ENCODE results near the gene CASZ1. TPM values are rescaled to one million over a fixed set of nuclear protein-coding genes. Genes with fewer than 3 reads are reported as not detected.

CASZ1 gene
- total RNA-seq, 1 donor from 2014 or later: 3.4 TPM

- no peaks in the 10 kb centered on the region for H3K9me3 Mint-ChIP-seq
- H3K27me3 Mint-ChIP-seq (ENCODE audit: insufficient read depth, low read depth): peaks cover 22% of the 10 kb centered on the region
- H3K36me3 Mint-ChIP-seq: no peaks in the 10 kb centered on the region
Observed at GRCh38 chr1:10806966-10807365, 10.5 kb upstream of the CASZ1 start.

GRCh38 chr1:10803971-10804820 lies 7.8 kb upstream of the CASZ1 start:
- no peak overlapping the region for H3K4me3 ChIP-seq
- no peaks in the 10 kb centered on the region for H3K9me3 Mint-ChIP-seq

More at GRCh38 chr1:10806966-10807365, 10.5 kb upstream of the CASZ1 start:
- no peak overlapping the region for H2AFZ ChIP-seq (replicated peaks)
- H3K79me2 ChIP-seq (ENCODE audit: low read depth): no peaks in the 10 kb centered on the region
- no peak overlapping the region for H3K27ac ChIP-seq
- H3K4me1 ChIP-seq: peaks cover 7% of the 10 kb centered on the region
- peaks cover 16% of the 10 kb centered on the region for H3K4me1 Mint-ChIP-seq
- no peak overlapping the region for H3K4me3 ChIP-seq
- H3K27me3 ChIP-seq: no peaks in the 10 kb centered on the region
- no peaks in the 10 kb centered on the region for H3K9me3 ChIP-seq (ENCODE audit: low read depth)
- H3K27ac Mint-ChIP-seq: no peak overlapping the region
- H4K20me1 ChIP-seq (ENCODE audit: low read depth): no peaks in the 10 kb centered on the region
- H3F3A ChIP-seq (ENCODE audit: low read depth): peaks cover 11% of the 10 kb centered on the region
- no peak overlapping the region for H3K9ac ChIP-seq
- no peak for TF ChIP-seq CTCF (IDR thresholded peaks at IDR 0.05)
- no peaks in the 10 kb centered on the region for H3K36me3 ChIP-seq
- DNase-seq (ENCODE audit: low spot score): no peak
- no peak overlapping the region for H3K4me3 Mint-ChIP-seq
- no peak overlapping the region for H3K4me2 ChIP-seq

GRCh38 chr1:10802944-10803715 lies 6.7 kb upstream of the CASZ1 start:
- no peaks in the 10 kb centered on the region for H3K27me3 ChIP-seq
- no peak overlapping the region for H3K27ac ChIP-seq
- peaks cover 31% of the 10 kb centered on the region for H3F3A ChIP-seq (ENCODE audit: low read depth)
- H4K20me1 ChIP-seq (ENCODE audit: low read depth): no peaks in the 10 kb centered on the region
- H3K9me3 ChIP-seq (ENCODE audit: low read depth): no peaks in the 10 kb centered on the region
- no peaks in the 10 kb centered on the region for H3K36me3 ChIP-seq
- H3K9me3 Mint-ChIP-seq: peaks cover 2% of the 10 kb centered on the region
- TF ChIP-seq EZH2phosphoT487 (IDR thresholded peaks at IDR 0.05) (no peak), CTCF (IDR thresholded peaks at IDR 0.05) (no peak), EZH2 (IDR thresholded peaks at IDR 0.05) (no peak)
- H3K27me3 Mint-ChIP-seq (ENCODE audit: insufficient read depth, low read depth): peaks cover 33% of the 10 kb centered on the region
- H3K79me2 ChIP-seq (ENCODE audit: low read depth): no peaks in the 10 kb centered on the region
- peaks cover 26% of the 10 kb centered on the region for H3K4me1 Mint-ChIP-seq
- no peak overlapping the region for H3K27ac Mint-ChIP-seq
- no peaks in the 10 kb centered on the region for H3K36me3 Mint-ChIP-seq
- peaks cover 25% of the 10 kb centered on the region for H3K4me1 ChIP-seq
- no peak overlapping the region for H3K9ac ChIP-seq
- no peak overlapping the region for H3K4me3 Mint-ChIP-seq
- no peak for DNase-seq (ENCODE audit: low spot score)
- H3K4me3 ChIP-seq: no peak overlapping the region
- no peak overlapping the region for H3K4me2 ChIP-seq
- H2AFZ ChIP-seq (replicated peaks): peak overlapping the region; percentile 77

More at GRCh38 chr1:10803971-10804820, 7.8 kb upstream of the CASZ1 start:
- Mint-ChIP-seq H3K4me1 (peaks cover 22% of the 10 kb centered on the region), H3K27ac (no peak overlapping the region), H3K4me3 (peak overlapping the region; percentile 13), H3K27me3 (ENCODE audit: insufficient read depth, low read depth) (peaks cover 27% of the 10 kb centered on the region), H3K36me3 (no peaks in the 10 kb centered on the region)
- Histone ChIP-seq H3K27me3 (no peaks in the 10 kb centered on the region), H3K4me1 (peaks cover 21% of the 10 kb centered on the region), H3K79me2 (ENCODE audit: low read depth) (no peaks in the 10 kb centered on the region), H3K9ac (no peak overlapping the region), H3K36me3 (no peaks in the 10 kb centered on the region), H3K4me2 (no peak overlapping the region), H3F3A (ENCODE audit: low read depth) (peaks cover 26% of the 10 kb centered on the region), H2AFZ (replicated peaks) (no peak overlapping the region), H4K20me1 (ENCODE audit: low read depth) (no peaks in the 10 kb centered on the region), H3K9me3 (ENCODE audit: low read depth) (no peaks in the 10 kb centered on the region), H3K27ac (no peak overlapping the region)
- no peak for TF ChIP-seq CTCF (IDR thresholded peaks at IDR 0.05)
- TF ChIP-seq EZH2phosphoT487 (IDR thresholded peaks at IDR 0.05): no peak
- DNase-seq (ENCODE audit: low spot score): no peak

Data from neural progenitor cell (in vitro differentiated cells).